NCI-H774 (cell line): Measurements from ENCODE around the gene ZMYM1.
A peak's percentile ranks its signal among the peaks of the same experiment; 100 is the strongest.
"Not testable (repeated sequence)": the region's sequence is repeated elsewhere in the genome, so short reads cannot be mapped to it uniquely, and the experiment has no call there.

Experiments used
- DNase-seq: peaks from one replicate; lab custom pipeline; 2025; lab: John Stamatoyannopoulos, UW

Gene ZMYM1

DNA sequence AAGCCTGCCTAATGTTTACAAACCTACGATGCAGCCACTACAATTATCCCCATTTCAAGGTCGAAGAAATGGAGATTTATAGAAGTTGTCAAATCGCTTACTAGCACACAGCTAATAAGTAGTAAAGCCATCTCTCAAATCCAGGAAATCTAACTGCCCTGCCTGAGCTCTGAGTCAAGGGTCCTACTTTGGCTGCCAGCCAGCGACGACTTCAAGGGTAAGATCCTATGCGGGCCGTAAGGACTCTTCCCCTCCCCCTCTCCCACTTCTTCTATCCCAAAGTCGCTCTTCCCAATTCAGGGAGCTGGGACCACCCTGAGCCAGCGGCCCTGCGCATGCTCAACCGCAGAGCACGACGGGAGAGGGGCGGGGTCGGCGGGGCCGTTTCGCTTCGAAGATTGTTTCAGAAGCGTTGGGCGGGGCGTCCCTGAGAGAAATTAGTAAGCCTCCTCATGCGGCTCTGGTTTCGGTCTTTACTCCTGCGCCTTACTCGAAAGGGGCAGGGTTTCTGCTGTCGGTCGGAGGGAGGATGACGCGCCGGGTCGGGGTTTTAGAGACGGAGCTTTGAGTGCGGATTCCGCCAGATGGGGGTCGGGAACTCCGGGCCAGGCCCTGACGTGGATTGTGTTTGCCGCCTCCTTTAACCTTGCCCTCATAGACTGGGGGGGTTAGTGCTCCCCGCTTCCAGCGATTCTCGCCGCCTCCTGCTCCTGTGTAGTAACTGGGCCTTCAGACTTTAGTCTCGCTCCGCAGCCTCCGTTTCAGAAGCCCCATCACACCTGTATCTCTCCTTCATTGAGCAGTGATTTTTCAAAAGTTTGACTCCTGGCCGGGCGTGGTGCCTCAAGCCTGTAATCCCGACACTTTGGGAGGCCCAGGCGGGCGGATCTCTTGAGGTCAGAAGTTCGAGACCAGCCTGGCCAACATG, at the start of gene ZMYM1:
ZMYM1 (plus strand) TSS at position 383 of the 928 bp plus-strand sequence. CDS start 14,603 bp downstream, outside the sequence.
- peak; percentile 92 for DNase-seq

DNA sequence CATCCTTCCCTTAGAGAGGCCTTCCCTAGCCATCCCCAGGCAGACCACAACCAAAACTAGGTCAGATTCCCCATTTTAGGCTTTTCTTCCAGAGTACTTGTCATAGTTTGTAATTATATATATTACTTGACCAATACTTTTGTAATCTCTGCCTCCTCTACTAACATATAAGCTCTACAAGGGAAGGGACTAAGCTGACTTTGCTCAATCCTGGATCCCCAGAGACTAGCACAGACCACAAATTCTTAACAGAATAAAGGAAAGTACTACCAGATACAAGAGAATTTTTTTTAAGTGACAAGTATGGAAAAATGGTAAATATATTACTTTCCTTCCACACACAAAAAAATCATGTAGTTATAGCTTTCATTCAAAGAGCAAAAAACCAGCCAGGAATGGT, 49.4 kb upstream of the ZMYM1 start:
- DNase-seq, result no peak

DNA sequence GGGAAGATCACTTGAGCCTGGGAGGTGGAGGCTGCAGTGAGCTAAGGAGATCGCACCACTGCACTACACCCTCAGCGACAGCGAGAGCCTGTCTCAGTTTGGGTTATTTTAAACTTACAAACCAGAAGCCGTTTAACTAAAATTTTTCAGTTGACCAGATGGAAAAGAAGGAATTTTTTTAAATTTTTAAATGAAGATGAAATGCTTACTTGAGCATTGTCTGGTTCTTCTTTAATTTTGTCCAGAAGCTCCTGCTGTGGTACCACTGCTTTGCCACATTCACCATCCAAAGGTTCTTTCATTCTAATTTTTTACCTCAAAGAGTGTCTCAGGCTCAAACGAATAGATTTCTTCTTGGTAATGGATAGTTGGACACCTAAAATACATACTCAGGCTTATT, 48.8 kb upstream of the ZMYM1 start:
- DNase-seq, result no peak

DNA sequence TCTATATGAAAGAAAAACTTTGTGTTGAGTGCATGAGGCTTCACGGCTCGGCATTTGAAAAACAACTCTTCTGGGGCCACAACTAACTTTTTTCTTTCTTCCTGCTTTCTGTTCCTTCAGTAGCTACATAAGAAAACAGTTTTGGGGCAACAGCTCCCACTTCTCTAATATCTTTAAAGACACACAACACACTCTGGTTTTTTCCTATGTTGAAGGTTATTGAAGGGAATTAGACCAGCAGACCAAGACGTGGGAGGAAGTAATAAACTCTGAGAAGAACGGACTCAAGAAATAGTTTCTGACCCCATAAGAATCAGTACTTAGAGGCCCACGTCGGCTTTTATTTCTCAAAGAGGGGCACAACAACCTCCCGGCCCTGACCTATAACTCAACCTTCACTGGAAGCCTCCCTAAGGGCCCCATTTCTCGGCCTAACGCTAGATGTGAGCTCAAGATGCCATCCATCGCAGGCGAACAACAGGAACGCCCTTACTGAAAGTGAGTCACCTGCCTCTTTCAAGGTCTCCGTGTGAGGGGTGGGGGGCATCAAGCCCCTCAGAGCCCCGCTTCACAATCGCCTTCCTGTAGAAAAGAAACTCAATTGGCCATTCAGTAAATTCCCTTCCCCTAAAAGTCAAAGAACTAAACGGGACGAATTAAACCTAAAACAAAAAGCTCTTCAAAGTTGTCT, 48.3 kb upstream of the ZMYM1 start:
- no peak for DNase-seq

DNA sequence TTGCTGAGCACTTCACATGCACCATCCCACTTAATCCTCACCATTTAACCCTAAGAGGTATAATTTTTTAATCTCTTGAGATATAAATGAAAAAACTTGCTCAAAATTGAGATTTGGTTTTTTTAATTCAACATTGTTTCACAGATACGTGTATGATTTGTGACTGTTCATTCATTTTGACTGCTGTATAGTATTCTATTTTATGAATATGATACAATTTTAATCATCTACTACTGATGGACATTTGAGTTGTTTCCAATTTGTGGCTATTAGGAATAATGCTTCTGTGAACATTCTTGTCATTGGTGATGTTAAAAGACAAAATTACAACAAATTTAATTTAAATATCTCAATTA, 46.8 kb upstream of the ZMYM1 start:
- no peak for DNase-seq

DNA sequence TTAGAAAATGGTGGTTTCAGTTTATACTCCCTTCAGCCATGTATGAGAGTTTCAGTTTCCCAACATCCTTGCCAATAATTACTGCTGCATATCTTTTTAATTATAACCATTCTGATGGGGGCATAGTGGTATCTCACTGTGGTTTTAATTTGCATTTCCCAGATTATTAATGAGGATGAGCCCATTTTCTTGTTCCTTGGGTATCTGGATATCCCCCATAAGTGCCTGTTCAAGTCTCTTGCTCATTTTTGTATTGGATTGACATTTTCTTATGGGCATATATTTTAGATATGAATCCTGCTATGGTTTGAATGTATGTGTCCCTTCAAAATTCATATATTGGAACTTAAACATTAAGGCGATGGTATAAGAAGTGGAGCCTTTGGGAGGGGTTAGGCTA, 45.8 kb upstream of the ZMYM1 start:
- DNase-seq, result no peak

DNA sequence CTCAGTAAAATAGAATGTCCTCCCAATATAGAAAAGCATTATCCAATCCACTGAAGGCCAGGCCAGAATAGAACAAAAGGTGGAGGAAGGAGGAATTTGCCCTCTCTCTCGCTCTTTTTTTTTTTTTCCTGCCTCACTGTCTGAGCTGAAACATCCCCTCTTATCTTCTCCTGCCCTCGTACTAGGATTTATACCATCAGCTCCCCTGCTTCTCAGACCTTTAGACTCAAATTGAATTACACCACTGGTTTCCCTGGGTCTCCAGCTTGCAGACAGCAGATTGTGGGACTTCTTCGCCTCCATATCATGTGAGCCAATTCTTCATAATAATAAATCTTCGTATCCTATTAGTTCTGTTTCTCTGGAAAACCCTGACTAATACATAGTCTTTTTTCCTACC, 42.6 kb upstream of the ZMYM1 start:
- DNase-seq, result no peak

DNA sequence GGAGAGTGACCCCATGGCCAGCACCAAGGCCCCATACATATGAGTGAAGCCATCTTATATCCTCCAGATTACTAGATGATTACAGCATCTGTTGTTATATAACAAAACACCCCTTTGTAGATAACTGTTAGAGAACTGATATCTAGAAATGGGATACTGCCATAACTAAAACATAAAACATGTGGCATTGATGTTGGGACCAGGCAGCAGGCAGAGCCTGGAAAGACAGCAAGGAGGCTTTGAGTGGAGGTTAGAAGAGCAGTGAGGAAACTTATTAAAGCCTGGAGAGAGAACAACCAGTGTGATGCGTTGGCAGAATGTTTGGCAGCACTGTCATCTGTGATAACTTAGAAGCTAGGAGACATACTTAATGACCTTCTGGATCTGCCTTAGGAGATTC, 42.0 kb upstream of the ZMYM1 start:
- no peak for DNase-seq

DNA sequence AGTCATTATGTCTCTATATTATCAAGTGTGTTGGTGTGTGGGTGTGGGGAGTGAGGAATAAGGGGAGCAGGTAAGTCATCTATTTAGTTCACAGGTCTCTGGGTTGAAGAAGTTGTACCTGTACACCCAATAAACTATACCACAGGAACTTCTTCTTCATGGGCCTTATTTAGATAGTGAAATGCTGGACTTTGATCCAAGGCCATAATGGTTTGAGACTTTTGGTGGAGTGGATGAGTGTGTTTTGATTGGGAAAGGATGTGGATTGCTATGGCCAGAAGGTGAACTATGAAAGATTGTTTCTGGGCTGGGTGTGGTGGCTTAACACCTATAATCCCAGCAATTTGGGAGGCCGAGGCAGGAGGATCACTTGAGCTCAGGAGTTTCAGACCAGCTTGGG, 40.5 kb upstream of the ZMYM1 start:
- DNase-seq, result no peak

DNA sequence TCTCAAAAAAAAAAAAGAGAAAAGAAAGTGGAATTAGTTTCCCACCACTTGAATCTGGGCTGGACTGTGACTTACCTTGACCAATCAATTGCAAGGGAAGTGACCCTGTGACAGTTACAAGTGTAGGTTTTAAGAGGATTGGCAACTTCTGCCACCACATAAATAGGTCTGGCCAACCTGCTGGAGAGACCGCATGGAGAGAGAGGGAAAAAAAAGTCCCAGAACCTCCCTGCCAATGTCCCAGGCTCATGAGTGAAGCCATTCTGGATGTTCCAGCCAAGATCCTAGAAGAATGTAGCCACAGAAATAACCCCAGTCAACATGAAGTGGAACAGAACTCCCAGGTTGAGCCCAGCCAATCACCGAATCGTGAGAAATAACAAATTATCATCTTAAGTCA, 35.7 kb upstream of the ZMYM1 start:
- no peak for DNase-seq

DNA sequence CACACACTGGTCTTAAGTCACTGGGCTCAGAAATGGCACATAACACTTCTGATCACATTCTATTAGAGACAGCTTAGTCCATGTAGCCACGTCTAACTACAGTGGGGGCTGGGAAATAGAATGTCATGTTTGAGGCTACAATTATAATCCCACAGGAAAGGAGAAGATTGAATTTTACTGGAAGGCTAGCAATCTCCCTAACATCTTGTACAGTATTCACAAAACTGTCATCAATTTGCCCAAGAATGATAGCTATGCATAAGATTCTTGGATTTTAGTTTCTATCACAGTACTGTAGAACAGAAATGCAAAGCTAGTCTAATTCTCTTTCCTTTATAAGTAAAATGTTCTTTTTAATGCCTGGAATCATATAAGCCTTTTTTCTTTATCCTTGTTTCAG, 34.8 kb upstream of the ZMYM1 start:
- DNase-seq, result no peak

DNA sequence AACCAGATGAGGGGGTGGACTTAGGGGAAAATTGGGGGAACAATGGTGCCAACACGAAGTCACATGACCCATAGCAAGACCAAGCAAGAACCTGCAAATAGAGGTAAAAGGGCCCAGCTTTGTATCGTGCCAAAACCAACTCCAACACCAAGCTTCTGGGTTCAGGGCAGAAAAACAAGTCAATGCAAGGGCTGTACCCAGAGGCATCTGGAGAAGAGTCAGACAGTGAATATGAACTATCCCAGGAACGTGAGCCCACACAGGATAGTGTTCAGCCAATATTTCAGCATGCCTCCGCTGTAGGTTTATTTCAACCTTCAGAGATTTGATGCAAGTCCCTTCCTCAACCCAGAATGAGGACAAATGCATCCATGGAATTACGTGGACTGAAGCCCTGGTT, 32.5 kb upstream of the ZMYM1 start:
- DNase-seq, result no peak

DNA sequence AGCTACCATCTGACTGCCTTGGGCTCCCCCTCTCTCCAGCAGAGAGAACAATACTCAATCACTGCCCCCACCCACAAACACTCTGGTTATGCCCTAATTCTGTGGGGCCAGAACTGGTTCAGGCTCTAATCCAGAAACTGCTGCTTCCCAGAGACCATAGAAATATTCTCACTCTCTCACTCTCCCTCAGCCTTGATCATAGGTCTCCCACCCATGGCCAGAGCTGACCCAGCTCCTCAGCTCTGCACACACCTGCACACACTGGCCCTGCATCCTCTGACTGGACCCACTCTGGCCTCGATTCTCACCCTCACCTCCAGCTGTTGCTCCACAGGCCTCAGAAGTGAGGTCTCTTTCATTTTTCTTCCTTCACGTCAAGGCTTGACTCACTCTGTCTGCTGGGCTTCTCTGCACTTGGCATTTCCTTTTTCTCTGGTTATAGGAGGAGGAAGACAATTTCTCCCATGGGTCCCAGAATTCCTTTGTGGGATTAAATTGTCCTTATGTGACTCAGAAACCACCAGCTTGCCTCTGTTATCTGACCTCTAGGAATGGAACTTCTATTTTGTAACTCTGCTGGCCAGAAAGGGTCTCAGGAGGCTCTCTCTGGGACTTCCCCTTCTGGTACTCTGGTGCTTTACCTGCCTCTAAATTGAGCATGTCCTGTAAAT, 31.9 kb upstream of the ZMYM1 start:
- DNase-seq, result no peak

DNA sequence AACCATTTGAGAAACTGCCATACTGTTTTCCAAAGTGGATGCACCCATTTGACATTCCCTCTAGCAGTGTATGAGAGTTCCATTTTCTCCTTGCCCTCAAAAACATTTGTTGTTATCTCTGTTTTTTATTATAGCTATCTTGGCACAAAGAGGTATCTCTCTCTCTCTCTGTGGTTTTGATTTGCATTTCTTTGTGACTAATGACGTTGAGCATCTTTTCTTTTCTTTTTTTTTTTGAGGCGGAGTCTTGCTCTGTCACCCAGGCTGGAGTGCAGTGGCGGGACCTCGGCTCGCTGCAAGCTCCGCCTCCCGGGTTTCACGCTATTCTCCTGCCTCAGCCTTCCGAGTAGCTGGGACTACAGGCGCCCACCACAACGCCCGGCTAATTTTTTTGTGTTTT, 30.1 kb upstream of the ZMYM1 start:
- no peak for DNase-seq

DNA sequence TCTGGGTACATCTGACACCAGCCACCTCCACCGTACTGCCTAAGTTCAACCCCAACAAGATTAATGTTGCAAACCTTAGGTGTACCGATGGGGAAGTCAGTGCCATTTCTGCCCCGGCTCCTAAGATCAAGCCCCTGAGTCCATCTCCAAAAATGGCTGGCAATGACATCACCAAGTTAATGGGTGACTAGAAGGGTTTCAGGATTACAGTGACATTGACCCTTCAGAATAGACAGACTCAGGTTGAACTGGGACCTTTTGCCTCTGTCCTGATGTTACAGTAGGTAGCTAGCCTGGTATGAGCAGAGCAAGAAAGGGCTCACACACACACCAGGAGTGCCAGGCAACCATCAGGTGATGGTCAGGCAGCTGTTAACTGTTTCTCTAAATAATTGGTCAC, 25.8 kb upstream of the ZMYM1 start:
- DNase-seq, result no peak

DNA sequence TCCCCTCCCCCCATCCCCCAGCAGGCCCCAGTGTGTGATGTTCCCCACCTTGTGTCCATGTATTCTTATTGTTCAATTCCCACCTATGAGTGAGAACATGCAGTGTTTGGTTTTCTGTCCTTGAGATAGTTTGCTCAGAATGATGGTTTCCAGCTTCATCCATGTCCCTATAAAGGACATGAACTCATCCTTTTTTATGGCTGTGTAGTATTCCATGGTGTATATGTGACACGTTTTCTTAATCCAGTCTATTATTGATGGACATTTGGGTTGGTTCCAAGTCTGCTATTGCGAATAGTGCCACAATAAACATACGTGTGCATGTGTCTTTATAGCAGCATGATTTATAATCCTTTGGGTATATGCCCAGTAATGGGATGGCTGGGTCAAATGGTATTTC, 24.9 kb upstream of the ZMYM1 start:
- DNase-seq, result not testable (repeated sequence)

DNA sequence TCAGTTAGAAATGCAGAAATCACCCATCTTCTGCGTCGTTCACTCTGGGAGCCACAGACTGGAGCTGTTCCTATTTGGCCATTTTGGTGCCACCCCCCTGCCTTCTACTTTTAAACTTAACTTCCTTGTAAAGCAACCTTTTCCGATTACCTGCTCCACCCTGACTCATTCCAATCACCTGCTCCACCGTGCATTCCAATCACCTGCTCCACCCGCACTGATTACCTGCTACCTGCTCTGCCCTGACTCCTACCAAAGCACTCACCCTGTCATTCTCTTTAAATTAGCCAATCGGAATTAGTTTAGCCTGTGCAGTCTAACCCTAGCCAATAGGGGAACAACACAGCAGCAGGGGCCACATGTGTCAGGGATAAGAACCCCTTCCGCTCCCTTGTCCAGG, 20.9 kb upstream of the ZMYM1 start:
- not testable (repeated sequence) for DNase-seq

DNA sequence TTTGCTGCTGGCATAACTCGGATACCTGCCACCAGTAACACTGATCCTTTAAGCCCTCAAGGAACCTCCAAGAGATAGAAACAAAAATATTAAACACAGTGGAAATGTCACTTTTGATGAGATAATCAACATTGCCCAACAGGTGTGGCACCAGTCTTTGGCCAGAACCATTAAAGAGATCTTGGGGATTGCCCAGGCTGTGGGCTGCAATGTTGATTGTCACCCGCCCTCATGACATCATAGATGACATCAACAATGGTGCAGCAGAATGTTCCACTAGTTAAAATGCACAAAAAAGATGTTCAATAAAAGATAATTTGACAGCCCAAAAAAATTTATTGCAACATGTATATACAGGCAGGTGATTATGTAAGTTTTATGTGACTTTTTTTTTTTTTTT, 20.2 kb upstream of the ZMYM1 start:
- DNase-seq, result no peak

DNA sequence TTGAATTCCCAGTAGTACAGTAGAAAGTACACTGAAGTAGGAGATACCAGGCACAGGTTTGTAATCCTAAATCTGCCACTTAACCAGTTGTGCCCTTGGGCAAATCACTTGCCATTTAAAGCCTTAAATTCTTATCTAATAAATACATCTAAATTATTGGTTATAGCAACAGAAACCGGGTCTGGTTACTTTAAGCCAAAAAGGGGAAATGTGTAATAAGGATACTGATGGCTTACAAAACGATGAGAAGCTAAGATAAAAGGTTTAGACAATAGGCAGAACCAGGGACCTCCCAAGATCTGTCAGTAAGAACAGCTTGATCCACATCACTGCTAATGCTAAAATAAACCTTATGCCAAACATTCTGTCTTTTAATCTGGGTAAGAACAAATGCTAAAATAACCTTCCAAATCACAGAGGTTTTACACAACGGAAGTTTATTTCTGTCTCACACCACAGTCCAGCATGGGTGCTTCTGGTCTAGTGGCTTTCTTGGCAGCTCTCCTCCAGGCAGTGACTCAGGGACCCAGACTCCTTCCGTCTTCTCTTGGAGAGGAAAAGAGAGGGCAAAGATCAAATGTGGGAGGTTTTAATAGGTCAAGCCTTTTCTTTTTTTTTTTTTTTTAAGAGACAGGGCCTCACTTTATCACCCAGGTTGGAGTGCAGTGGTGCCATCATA, 16.5 kb upstream of the ZMYM1 start:
- DNase-seq, result no peak

DNA sequence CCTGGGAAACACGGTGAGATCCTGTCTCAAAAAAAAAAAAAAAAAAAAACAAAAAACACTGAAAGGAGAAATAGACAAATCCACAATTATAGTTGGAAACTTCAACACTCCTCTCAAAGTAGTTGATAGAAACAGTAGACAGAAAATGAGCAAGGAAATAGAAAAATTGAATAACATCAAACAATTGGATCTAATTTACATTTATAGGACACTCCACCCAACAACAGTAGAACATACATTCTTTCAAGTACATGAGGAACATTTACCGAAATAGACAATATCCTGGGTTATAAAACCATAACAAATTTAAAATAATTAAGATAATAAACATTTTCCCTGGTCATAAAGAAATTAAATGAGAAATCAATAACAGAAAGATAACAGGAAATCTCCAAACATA, 14.9 kb upstream of the ZMYM1 start:
- DNase-seq, result no peak

DNA sequence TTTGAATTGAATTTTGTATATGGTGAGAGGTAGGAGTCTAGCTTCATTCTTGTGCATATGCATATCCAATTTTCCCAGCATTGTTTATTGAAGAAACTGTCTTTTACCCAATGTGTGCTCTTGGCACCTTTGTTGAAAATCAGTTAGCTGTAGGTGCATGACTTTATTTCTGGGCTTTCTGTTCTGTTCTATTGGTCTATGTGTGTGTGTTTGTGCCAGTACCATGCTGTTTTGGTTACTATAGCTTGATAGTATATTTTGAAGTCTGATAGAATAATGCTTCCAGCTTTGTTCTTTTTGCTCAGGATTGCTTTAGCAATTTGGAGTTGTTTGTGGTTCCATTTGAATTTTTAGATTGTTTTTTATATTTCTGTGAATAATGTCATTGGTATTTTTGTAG, 9.4 kb upstream of the ZMYM1 start:
- no peak for DNase-seq

DNA sequence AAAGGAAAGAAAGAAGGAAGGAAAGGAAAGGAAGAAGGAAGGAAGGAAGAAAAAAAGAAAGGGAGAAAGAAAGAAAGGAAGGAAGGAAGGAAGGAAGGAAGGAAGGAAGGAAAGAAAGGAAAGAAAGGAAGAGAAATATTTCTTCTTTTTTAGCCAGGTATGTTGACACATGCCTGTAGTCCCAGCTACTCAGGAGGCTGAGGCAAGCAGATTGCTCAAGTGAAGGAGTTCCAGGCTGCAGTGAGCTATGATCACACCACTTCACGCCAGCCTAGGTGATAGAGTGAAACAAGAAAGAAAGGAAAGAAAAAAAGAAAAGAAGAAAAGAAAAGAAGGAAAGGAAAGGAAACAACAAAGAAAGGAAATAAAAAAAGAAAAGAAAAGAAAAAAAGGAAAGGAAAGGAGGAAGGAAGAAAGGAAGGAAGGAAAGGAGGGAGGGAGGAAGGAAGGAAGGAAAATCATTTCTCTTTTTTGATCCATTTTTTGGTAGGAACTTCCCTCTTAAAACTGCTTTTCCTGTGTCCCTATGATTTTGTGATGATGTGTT, 5.8 kb upstream of the ZMYM1 start:
- no peak for DNase-seq
